Stimulated activated effector memory CD8-positive, alpha-beta T cell treated with anti-CD3 and anti-CD28 coated beads, Interleukin-12 subunit alpha, Interleukin-12 subunit beta, amount 100 ng/mL, for 72 hours (primary cell): ENCODE results near the gene NACC1.

Experiments
- ATAC-seq: fragments of 150-1000 bp; cut with Tn5 transposase; 2 replicates; pipeline ENCODE4 v1.10.0; 2021
- DNase-seq, 2 donors: peaks; one replicate each; pipeline ENCODE4 v3.0.0; 2021 to 2022; ENCODE audit warnings: low spot score in 2 of 2
- H3K27ac Mint-ChIP-seq: one replicate; pipeline ENCODE4 v1.8.0; 2022; ENCODE audit warnings: mild to moderate bottlenecking, mixed read lengths
- H3K36me3 Mint-ChIP-seq: one replicate; pipeline ENCODE4 v1.8.0; 2022; ENCODE audit warnings: mild to moderate bottlenecking, mixed read lengths
- H3K4me1 Mint-ChIP-seq: one replicate; pipeline ENCODE4 v1.8.0; 2022; ENCODE audit warnings: mixed read lengths
- H3K4me3 Mint-ChIP-seq: one replicate; pipeline ENCODE4 v1.8.0; 2022; ENCODE audit warnings: mild to moderate bottlenecking, mixed read lengths
- H3K9me3 Mint-ChIP-seq: one replicate; pipeline ENCODE4 v1.8.0; 2022; ENCODE audit warnings: mixed read lengths

NACC1 gene

DNA sequence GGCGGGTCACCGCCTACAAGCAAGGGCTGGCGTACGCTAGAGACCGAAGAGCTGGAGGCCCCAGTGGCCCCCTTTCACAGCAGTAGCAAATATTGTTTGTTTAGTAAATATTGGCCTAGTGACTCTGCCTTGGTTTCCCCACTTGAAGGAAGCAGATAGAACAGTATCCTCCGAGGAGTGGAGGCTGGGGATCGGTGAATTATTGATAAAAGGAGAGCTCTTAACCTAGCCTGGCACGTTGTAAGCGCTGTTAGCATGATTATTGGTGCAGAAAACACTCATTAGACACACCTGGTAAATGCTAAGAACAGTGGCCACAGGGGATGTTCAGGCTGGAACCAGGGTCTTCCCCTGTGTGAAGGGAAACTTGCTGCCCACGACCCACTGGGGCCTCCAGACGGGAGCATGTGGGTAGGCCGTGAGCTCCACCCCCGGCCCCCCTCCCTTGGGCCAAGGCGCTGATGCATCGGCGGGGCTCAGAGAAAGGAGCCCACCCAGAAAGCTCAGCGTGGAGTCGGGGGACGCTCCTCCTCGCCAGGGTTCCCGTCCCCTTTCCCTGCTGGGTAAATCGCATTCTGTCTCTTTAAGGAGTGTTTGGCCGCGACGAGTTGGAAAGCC, 34.4 kb downstream of the NACC1 start:
- ATAC-seq (peak; percentile 24), DNase-seq (no peak)
- Mint-ChIP-seq H3K4me1 (peaks cover 52% of the 10 kb centered on the region), H3K9me3 (no peaks in the 10 kb centered on the region), H3K36me3 (peaks cover 77% of the 10 kb centered on the region), H3K4me3 (peak overlapping the region; percentile 98), H3K27ac (peak overlapping the region; percentile 100)

DNA sequence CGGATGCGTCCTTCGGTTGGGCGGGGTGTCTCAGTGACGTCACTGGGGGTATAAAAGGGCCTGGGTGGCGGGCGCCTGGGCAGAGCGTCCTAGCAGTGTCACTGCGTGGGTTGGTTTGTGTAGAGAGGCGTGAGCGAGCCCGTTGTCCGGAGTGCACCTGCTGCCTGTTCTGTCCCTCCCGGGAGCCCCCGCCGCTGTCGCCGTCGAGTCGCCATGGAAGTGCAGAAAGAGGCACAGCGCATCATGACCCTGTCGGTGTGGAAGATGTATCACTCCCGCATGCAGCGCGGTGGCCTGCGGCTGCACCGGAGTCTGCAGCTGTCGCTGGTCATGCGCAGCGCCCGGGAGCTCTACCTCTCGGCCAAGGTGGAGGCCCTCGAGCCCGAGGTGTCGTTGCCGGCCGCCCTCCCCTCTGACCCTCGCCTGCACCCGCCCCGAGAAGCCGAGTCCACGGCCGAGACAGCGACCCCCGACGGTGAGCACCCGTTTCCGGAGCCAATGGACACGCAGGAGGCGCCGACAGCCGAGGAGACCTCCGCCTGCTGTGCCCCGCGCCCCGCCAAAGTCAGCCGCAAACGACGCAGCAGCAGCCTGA, 35.0 kb downstream of the NACC1 start:
- DNase-seq: peak; percentile 99 to 100
- Mint-ChIP-seq H3K4me1 (peaks cover 57% of the 10 kb centered on the region), H3K36me3 (peaks cover 71% of the 10 kb centered on the region), H3K9me3 (no peaks in the 10 kb centered on the region), H3K4me3 (peak overlapping the region; percentile 98), H3K27ac (peak overlapping the region; percentile 100)
- ATAC-seq: peak; percentile 48

GRCh38 chr19:13153569-13154240, 35.6 kb downstream of the NACC1 start:
- Mint-ChIP-seq H3K36me3 (peaks cover 70% of the 10 kb centered on the region), H3K4me1 (peaks cover 58% of the 10 kb centered on the region), H3K4me3 (peak overlapping the region; percentile 98), H3K9me3 (no peaks in the 10 kb centered on the region), H3K27ac (peak overlapping the region; percentile 100)
- ATAC-seq: no peak
- DNase-seq: peak in 1 of 2 donors; percentile 18

DNA sequence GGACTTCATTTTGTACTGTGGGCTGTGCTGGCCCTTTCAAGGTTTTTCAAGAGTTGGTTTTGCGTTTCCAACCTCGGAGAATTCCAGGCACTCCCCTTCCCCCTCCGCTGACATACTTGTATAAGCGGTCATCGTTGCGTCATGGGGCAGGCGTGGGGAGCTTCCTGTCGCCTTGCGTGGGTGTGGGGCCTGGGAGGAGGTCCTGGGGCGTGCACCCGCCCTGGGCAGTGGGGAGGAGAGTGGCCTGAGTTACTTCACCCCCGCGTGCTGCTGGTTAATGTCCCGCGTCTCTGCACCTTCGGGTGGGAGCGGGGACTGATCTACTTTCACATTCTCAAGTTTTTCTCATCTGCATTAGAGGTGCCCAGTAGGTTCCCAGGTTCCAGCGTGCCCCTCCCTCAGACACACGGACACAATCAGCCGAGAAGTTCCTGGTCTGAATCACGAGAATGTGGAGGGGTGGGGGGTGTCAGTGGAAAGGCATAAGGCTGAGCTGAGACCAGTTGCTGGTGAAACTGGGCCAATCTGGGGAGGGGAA, 36.2 kb downstream of the NACC1 start:
- peak; percentile 56 to 82 for DNase-seq

DNA sequence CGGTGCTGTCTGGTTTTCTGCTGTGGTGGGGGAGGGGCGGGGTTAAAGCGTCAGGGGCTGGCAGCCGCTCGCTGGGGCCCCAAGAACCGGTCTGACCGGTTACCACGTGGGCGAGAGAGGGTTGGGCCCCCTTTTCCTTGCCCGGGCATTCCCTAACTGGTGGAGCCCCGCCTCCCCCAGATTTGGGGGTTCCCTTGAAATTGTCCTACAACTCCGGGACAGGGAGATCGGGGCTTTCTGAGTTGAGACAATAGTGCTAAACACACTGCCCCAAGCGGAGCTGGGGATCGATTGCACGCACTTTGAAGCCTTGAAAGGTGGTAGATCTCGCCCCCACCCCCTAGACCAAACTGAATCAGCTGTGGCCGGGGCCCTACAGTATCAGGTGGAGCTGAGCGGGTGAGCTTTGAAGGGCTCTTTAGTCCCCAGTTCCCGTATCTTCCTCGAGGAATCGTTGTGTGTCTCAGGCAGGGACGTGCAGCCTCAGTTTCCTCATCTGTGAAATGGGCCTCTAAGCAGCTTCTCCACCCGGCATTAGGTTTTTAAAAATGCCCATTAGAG, 36.9 kb downstream of the NACC1 start:
- Mint-ChIP-seq H3K27ac (peak overlapping the region; percentile 100), H3K4me3 (peak overlapping the region; percentile 98), H3K4me1 (peaks cover 48% of the 10 kb centered on the region), H3K9me3 (no peaks in the 10 kb centered on the region), H3K36me3 (peaks cover 68% of the 10 kb centered on the region)
- DNase-seq (peak; percentile 56 to 90), ATAC-seq (peak; percentile 52)

More for the DNA sequence above, 36.2 kb downstream of the NACC1 start:
- Mint-ChIP-seq H3K9me3 (no peaks in the 10 kb centered on the region), H3K36me3 (peaks cover 70% of the 10 kb centered on the region), H3K4me3 (peak overlapping the region; percentile 98), H3K27ac (peak overlapping the region; percentile 100), H3K4me1 (peaks cover 52% of the 10 kb centered on the region)
- ATAC-seq: no peak

DNA sequence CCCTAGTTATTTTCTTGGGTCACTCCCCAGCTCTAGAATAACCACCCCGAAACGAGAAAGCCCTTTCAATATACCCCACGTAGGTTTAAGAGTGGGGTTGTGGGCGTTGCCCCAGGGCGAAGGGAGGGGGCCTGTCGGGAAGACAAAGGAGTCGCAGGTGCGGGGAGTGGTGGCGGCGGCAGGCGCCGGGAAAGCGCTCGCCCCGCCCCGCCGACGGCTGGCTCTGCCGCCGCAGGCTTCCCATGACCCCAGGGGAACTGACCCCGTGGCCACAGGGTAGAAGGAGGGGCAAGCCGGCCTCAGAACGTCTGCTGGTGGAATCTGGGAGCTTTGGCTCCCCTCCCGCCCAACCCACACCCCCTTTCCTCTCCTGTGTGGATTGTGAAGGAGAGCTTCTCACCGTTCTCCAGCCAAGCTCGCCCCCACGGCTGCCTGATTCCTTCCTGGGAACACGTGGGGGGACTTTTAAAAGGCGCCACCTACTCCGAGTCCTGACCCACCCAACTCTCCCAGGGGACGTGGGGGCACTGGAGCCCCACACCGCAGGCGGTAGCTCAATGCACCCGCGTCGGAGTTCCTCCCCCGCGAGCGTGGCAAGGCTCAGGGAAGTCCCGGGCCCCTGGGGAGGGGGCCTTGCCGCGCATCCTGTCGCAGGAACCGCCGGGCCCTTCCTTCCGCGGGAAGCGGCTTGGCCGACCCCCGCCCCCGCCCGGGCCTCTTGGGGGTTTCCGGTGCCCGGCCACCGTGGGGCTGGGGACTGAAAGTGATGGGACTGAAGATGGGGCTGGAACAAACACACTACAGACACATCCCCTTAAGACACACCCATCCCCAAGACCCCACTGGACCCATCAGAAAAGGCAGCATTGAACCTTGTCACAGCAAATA, 37.7 kb downstream of the NACC1 start:
- peak overlapping the region; percentile 98 for H3K4me3 Mint-ChIP-seq
- peaks cover 61% of the 10 kb centered on the region for H3K36me3 Mint-ChIP-seq
- DNase-seq: peak; percentile 60 to 90
- no peak for ATAC-seq
- H3K9me3 Mint-ChIP-seq: no peaks in the 10 kb centered on the region
- H3K4me1 Mint-ChIP-seq: peaks cover 48% of the 10 kb centered on the region
- peak overlapping the region; percentile 100 for H3K27ac Mint-ChIP-seq

GRCh38 chr19:13159713-13160112, 41.6 kb downstream of the NACC1 start:
- Mint-ChIP-seq H3K36me3 (peaks cover 27% of the 10 kb centered on the region), H3K9me3 (no peaks in the 10 kb centered on the region), H3K27ac (no peak overlapping the region), H3K4me3 (no peak overlapping the region), H3K4me1 (peaks cover 53% of the 10 kb centered on the region)
- no peak for ATAC-seq
- no peak for DNase-seq

GRCh38 chr19:13160557-13160956, 42.5 kb downstream of the NACC1 start:
- H3K27ac Mint-ChIP-seq: no peak overlapping the region

DNA sequence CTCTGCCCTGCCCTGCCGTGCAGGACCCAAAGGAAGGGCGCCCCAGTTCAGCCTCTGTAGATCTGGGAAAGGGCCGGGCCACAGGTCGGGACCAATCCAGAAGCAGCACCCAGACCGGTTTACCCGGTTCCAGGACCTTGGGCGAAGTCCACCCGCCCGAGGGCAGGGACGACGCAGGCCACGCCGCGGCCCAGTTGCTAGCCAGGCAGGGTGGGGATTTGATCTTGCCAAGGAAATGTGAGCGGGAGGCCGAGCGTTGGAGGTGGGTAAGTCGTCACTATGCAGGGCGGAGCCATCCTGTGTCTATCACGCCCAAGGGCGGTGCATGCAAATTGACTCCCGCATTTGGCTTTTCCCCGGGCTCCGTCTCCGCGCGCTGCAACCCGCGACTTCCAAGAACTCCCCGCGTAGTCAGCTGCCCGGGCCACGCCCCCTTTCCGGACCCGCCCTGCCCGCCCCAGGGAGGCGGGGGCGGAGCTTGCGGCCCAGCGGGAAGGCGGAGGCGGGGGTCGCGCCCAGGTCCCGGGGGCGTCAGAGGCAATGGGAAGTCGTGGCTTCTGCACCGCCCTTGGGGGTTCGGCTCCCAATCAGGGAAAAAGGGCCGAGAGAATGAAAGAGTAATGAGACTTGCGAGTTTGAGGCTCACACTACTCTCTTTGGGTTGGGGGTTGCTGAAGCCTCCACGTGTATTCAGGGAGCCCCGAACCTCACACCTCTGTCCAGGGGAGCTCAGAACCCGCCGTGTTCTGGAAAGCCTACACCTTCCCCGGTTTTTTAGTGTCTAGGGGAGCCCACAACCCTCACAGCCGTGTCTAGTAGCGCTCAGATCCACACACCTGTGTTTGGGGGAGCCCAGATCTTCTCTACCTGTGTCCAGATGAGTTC, 44.9 kb downstream of the NACC1 start:
- Mint-ChIP-seq H3K27ac (peak overlapping the region; percentile 91), H3K4me1 (peaks cover 54% of the 10 kb centered on the region), H3K9me3 (no peaks in the 10 kb centered on the region), H3K4me3 (peak overlapping the region; percentile 76), H3K36me3 (peaks cover 5% of the 10 kb centered on the region)
- ATAC-seq: peak; percentile 70
- peak; percentile 76 to 92 for DNase-seq

More at GRCh38 chr19:13160557-13160956, 42.5 kb downstream of the NACC1 start:
- no peak for ATAC-seq
- Mint-ChIP-seq H3K4me1 (peaks cover 54% of the 10 kb centered on the region), H3K4me3 (no peak overlapping the region), H3K36me3 (peaks cover 18% of the 10 kb centered on the region), H3K9me3 (no peaks in the 10 kb centered on the region)
- no peak for DNase-seq

- ATAC-seq: peak; percentile 38
- H3K9me3 Mint-ChIP-seq: no peaks in the 10 kb centered on the region
- peaks cover 55% of the 10 kb centered on the region for H3K4me1 Mint-ChIP-seq
- peaks cover 5% of the 10 kb centered on the region for H3K36me3 Mint-ChIP-seq
- H3K4me3 Mint-ChIP-seq: peak overlapping the region; percentile 76
- H3K27ac Mint-ChIP-seq: peak overlapping the region; percentile 91
- DNase-seq: peak; percentile 39 to 76
Observed at GRCh38 chr19:13163609-13164342, 45.7 kb downstream of the NACC1 start.

GRCh38 chr19:13164343-13165161, 46.5 kb downstream of the NACC1 start:
- DNase-seq: peak in 1 of 2 donors; percentile 69
- Mint-ChIP-seq H3K36me3 (peaks cover 5% of the 10 kb centered on the region), H3K4me3 (peak overlapping the region; percentile 76), H3K27ac (peak overlapping the region; percentile 91), H3K4me1 (peaks cover 61% of the 10 kb centered on the region), H3K9me3 (no peaks in the 10 kb centered on the region)
- ATAC-seq: no peak

- H3K4me1 Mint-ChIP-seq: peaks cover 69% of the 10 kb centered on the region
- ATAC-seq (no peak), DNase-seq (no peak)
- H3K36me3 Mint-ChIP-seq: peaks cover 5% of the 10 kb centered on the region
- peak overlapping the region; percentile 76 for H3K4me3 Mint-ChIP-seq
- H3K9me3 Mint-ChIP-seq: no peaks in the 10 kb centered on the region
- peak overlapping the region; percentile 91 for H3K27ac Mint-ChIP-seq
Observed at GRCh38 chr19:13165162-13165997, 47.3 kb downstream of the NACC1 start.
